Fibroblast of mammary gland (primary cell): ENCODE data around the gene BRD3OS.

Source experiments
- DNase-seq: peaks from one replicate; pipeline ENCODE4 v3.0.0-alpha.2; 2010; ENCODE audit warnings: low read depth
- H3K4me3 ChIP-seq: 2 replicates; pipeline ENCODE4 v1.5.1; 2011; ENCODE audit warnings: low read depth, mild to moderate bottlenecking, low read length, moderate library complexity; ENCODE audit not compliant: control insufficient read depth
- TF ChIP-seq, protein P1 (sequence below): conservative IDR thresholded peaks from 2 replicates; pipeline ENCODE4 v1.5.1; 2011; ENCODE audit warnings: low read depth, low read length, inconsistent platforms; ENCODE audit not compliant: control insufficient read depth, insufficient read depth

The BRD3OS gene

DNA sequence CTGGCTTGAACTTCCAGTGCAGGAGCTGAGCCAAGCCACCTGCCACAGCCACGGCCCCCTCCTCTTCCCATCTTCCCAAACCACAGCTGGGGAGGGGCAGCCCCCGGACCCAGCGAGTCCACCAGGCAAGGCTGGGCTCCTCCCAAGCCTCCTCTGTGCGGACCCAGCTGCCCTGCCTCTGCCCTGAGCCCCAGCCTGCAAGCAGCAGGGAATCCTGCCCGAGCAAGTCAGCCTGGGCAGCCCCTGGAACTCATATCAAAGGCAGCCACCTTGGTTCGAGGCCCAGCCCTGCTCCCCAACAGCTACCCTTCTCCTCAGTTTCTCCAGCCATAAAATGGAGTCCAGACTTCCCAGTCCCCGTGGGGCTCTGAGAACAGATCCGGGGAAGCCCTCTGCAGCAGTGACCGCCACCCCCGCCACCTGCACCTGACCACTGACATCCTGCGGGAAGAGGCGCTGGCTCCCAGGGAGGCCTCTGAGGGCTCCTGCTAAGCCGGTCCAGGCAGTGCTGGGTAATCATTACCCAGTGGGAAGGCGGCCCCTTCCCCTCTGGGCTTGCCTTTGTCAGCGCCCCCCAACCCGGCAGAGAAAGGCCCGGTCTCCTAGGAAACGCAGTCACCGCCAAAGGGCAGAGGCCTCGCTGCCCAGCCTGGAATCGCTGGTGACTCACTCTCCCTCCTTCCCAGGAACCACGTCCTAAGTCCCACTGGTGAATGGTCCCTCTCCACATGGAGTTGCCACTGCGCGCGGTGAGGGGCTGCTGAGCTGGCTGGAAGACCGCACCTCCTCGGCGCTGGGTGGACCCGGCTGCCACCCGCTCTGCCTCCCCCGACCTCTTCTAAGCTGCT, 34.7 kb upstream of the BRD3OS start:
- peak; percentile 84 for DNase-seq
- H3K4me3 ChIP-seq, result peak overlapping the region; percentile 66
- TF ChIP-seq, protein P1, sequence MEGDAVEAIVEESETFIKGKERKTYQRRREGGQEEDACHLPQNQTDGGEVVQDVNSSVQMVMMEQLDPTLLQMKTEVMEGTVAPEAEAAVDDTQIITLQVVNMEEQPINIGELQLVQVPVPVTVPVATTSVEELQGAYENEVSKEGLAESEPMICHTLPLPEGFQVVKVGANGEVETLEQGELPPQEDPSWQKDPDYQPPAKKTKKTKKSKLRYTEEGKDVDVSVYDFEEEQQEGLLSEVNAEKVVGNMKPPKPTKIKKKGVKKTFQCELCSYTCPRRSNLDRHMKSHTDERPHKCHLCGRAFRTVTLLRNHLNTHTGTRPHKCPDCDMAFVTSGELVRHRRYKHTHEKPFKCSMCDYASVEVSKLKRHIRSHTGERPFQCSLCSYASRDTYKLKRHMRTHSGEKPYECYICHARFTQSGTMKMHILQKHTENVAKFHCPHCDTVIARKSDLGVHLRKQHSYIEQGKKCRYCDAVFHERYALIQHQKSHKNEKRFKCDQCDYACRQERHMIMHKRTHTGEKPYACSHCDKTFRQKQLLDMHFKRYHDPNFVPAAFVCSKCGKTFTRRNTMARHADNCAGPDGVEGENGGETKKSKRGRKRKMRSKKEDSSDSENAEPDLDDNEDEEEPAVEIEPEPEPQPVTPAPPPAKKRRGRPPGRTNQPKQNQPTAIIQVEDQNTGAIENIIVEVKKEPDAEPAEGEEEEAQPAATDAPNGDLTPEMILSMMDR, result no peak

DNA sequence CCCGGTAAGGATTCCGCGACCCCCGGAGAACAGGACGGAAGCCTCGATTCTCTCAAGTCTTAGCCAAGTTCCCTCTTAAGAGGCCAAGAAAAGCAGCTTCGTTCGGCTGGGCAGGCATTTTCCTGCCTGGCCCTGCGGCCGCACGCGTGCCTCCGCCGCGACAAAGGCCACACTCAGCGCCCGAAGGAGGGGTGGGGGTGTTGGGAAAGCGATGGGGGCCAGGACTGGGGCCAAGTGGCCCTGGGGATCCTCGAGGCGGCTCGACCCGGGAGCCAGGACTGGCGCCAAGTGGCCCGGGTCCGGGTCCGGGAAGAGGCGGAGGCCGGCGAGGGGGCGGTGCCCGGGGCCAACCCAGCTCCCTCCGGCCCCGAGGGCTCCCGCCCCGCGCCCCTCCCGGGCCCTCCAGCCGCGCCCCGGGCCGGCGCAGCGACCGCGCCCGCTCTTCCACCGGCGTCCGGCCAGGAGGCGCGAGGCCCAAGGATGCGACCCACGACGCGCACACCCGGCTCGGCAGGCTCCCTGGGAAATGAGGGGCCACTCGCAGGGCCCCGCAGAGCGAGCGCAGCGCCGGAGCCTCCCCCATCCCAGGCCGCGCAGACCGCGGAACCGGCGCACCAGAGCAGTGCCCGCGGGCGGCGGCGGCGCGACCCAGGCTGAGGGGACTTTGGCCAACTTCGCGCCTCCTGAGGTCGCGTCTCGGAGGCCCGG, 33.9 kb upstream of the BRD3OS start:
- no peak for DNase-seq
- TF ChIP-seq, protein P1, result no peak
- H3K4me3 ChIP-seq, result peak overlapping the region; percentile 66

DNA sequence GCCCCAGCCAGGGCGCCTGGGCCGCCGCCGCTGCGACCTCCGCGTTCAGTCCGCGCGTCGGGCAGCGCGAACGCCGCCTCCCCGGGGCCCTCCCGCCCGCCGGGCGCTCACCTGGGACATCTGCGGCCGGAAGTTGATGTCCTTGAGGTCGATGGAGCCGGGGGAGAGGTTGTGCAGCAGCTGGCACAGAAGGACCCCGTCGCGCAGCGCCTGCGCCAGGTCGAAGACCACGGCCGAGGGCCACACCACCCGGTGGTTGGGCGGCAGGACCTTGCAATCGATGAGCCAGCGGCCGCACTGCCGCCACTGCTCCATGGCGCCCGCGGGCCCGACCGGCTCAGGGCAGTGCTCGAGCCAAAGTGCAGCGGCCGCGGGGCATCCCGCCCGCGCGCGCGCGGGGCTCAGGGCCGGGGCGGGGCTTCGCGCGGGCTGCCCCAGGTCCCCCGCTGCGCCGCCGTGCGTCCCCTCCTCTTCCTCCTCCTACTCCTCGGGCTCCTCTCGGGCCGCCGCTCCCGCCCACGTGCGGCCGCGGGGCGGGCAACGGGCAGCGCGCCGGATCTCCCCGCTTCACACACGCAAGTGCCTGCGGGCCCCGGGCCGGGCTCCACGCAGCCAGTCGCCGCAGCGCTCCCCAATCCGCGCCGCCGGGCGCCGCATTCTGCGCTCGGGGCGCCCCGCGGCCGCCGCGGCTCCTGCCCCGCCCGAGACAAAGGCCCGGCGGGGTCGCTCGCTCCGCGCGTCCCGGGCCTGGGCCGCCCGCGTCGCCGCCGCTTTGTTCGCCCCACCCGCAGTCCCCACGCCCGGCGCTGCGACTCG, 33.1 kb upstream of the BRD3OS start, which contains the start of gene VAV2:
TSS of gene VAV2 (minus strand) at position 361 of the 816 bp plus-strand sequence. CDS start at position 315, 46 bp downstream.
- DNase-seq, result peak; percentile 45
- TF ChIP-seq, protein P1, result no peak

DNA sequence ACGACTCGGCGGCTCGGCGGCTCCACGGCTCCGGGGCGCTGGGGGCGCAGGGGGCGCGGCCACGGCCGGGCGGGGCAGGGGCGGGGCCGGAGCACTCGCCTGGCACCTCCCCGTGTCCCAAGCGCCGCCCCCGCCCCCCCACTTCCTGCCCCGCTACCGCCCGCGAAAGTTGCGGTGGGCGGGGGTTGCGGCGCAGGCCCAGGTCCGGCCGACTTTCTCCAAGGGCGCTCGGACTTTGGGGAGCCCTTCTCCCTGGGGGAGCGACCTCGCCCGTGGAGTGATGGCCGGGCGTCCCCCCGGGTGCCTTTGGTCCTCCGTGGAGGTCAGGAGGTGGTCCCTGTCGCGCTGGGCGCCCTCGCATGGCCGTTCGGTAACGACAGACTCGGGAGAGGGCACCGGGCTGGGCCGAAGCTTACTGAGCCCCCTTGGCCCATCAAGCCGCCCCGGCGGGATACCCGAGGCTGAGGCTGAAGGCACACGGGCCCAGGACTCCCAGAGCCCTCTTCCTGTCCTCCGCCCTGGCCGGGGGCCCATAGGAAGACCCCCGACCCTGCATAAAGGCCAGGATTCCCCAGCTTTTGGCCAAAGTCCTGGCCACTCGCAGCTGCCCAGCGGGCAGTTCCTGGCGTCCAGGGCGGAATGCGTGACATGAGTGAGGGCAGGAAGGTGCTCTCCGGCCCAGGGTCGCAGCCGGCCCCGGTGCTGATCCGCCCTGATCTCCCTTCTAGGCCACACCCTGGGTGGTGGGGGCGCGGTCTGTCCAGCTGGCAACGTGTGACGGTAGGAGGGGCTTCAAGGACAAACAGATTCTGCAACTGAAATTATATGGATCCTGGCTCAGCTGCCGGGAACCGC, 32.3 kb upstream of the BRD3OS start:
- TF ChIP-seq, protein P1, result peak; percentile 25
- peak; percentile 94 for DNase-seq
- peak overlapping the region; percentile 73 for H3K4me3 ChIP-seq

More for the DNA sequence above, 33.1 kb upstream of the BRD3OS start, which contains the start of gene VAV2:
- H3K4me3 ChIP-seq, result peak within 1 kb of the TSS; percentile 73

DNA sequence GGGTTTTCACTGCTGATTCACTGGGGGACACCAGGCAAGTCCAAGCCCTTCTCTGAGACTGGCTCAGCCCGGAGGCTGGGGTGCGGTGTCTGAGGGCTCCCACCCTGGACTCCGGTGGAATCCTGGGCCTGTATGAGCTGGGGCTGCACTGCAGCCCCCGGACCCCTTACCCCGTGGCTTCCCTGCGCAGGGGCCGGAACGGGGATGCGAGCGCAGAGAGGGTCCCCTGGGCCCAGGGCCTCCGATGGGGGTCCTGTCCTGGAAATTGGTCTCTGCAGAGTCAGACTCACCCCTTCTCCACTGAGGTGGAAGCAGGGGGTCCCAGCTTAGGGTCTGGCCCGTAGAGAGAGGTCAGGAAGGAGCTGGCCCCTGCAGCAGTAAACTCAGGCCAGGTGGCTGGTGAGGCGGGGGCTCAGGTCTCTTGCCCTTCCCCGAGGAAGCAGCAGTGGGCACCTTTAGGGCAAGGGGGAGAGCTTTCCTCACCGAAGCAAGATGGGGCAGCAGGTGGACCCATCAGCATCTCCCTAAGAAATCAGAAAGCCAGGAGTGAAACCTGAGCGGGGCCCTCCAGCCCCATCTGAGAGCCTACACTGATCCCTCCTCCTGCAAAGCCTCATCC, 31.5 kb upstream of the BRD3OS start:
- no peak for DNase-seq
- TF ChIP-seq, protein P1, result no peak
- H3K4me3 ChIP-seq, result peak overlapping the region; percentile 73
